IMR-90 (cell line): ENCODE data around the gene ADGRD1. TPM values are rescaled to one million over a fixed set of nuclear protein-coding genes. Genes with fewer than 3 reads are reported as not detected.

ENCODE experiments used
- ATAC-seq: fragments of 200-7000 bp; cut with Tn5 transposase; 2 replicates; pipeline ENCODE4 v1.9.1; 2020; ENCODE audit warnings: low read depth, mild to moderate bottlenecking, moderate library complexity
- BruUV-seq: library from RNA; stranded (reverse); fragments of 400-500 nt; replicated peaks from 2 replicates; lab custom pipeline; 2021; lab: Mats Ljungman, UMichigan
- CTCF ChIA-PET: fragments of 300-600 bp; formaldehyde crosslinking; extraction: SDS; loops from one replicate; lab custom pipeline; 2021; ENCODE audit warnings: antibody characterized with exemption; lab: Yijun Ruan, JAX
- POLR2A ChIA-PET: fragments of 300-600 bp; sonication (Branson Sonifier 250); formaldehyde crosslinking; loops from one replicate; lab custom pipeline; 2022; ENCODE audit warnings: antibody characterized with exemption; ENCODE audit not compliant: unreplicated experiment; lab: Charles Lee
- DNase-seq: peaks from one replicate; pipeline ENCODE4 v3.0.0; 2013
- H2AFZ ChIP-seq: replicated peaks from 2 replicates; pipeline ENCODE3; 2013; ENCODE audit warnings: low read length, mild to moderate bottlenecking; ENCODE audit not compliant: poor library complexity
- H2AK5ac ChIP-seq: 2 replicates; pipeline ENCODE4 v1.6.1; 2013; ENCODE audit warnings: low read depth, low read length, inconsistent platforms
- H2AK9ac ChIP-seq: replicated peaks from 2 replicates; pipeline ENCODE3; 2013; ENCODE audit warnings: mild to moderate bottlenecking, low read depth, low read length, moderate library complexity; ENCODE audit not compliant: poor library complexity
- H2BK120ac ChIP-seq: 2 replicates; pipeline ENCODE4 v1.6.1; 2013; ENCODE audit warnings: low read depth, low read length, inconsistent platforms
- H2BK15ac ChIP-seq: 3 replicates; pipeline ENCODE4 v1.6.1; 2013; ENCODE audit warnings: low read depth, low read length, inconsistent platforms
- H2BK20ac ChIP-seq: 2 replicates; pipeline ENCODE4 v1.6.1; 2013; ENCODE audit warnings: low read depth, mild to moderate bottlenecking, inconsistent platforms, low read length, moderate library complexity
- H2BK5ac ChIP-seq: 2 replicates; pipeline ENCODE4 v1.6.1; 2013; ENCODE audit warnings: mild to moderate bottlenecking, low read depth, low read length, inconsistent platforms; ENCODE audit not compliant: poor library complexity, severe bottlenecking
- H3K14ac ChIP-seq: replicated peaks from 2 replicates; pipeline ENCODE4 v1.6.1; 2013; ENCODE audit warnings: low read depth, low read length, inconsistent platforms
- H3K18ac ChIP-seq: 2 replicates; pipeline ENCODE4 v1.6.1; 2013; ENCODE audit warnings: low read depth, low read length, control low read depth
- H3K23ac ChIP-seq: 2 replicates; pipeline ENCODE4 v1.6.1; 2013; ENCODE audit warnings: low read depth, low read length, inconsistent platforms
- H3K27ac ChIP-seq: 2 replicates; pipeline ENCODE4 v1.5.1; 2013; ENCODE audit warnings: mild to moderate bottlenecking, control low read depth, low read length; ENCODE audit not compliant: insufficient read depth
- H3K27me3 ChIP-seq: 2 replicates; pipeline ENCODE4 v1.6.1; 2013; ENCODE audit warnings: low read length; ENCODE audit not compliant: control insufficient read depth, insufficient read depth
- H3K36me3 ChIP-seq: 2 replicates; pipeline ENCODE4 v1.6.1; 2013; ENCODE audit warnings: low read length, mixed read lengths; ENCODE audit not compliant: control insufficient read depth, insufficient read depth
- H3K4ac ChIP-seq: 2 replicates; pipeline ENCODE4 v1.6.1; 2013; ENCODE audit warnings: low read depth, low read length, inconsistent platforms
- H3K4me1 ChIP-seq: 2 replicates; pipeline ENCODE4 v1.6.1; 2013; ENCODE audit warnings: low read length, mixed read lengths; ENCODE audit not compliant: control insufficient read depth, insufficient read depth
- H3K4me2 ChIP-seq: 2 replicates; pipeline ENCODE4 v1.6.1; 2013; ENCODE audit warnings: low read depth, mild to moderate bottlenecking, control low read depth, low read length, moderate library complexity
- H3K4me3 ChIP-seq: 2 replicates; pipeline ENCODE4 v1.5.1; 2013; ENCODE audit warnings: low read depth, mild to moderate bottlenecking, control low read depth, low read length, moderate library complexity; ENCODE audit not compliant: insufficient read depth
- H3K56ac ChIP-seq: 2 replicates; pipeline ENCODE4 v1.6.1; 2013; ENCODE audit warnings: low read length, inconsistent platforms; ENCODE audit not compliant: insufficient read depth; ENCODE audit errors: extremely low read depth
- H3K79me1 ChIP-seq, 2 experiments: 2 replicates each; pipeline ENCODE4 v1.6.1; 2013; ENCODE audit warnings: low read length in 2 of 2, inconsistent platforms in 1 of 2, low read depth in 1 of 2
- H3K9ac ChIP-seq: 2 replicates; pipeline ENCODE4 v1.6.1; 2013; ENCODE audit warnings: low read depth, low read length, control low read depth
- H3K9me1 ChIP-seq: 2 replicates; pipeline ENCODE4 v1.6.1; 2013; ENCODE audit warnings: low read length, inconsistent platforms; ENCODE audit not compliant: insufficient read depth
- H3K9me3 ChIP-seq: 2 replicates; pipeline ENCODE4 v1.6.1; 2013; ENCODE audit warnings: low read length; ENCODE audit not compliant: control insufficient read depth, insufficient read depth
- H4K20me1 ChIP-seq: 2 replicates; pipeline ENCODE4 v1.6.1; 2013; ENCODE audit warnings: low read length, inconsistent platforms; ENCODE audit not compliant: insufficient read depth
- H4K5ac ChIP-seq: 2 replicates; pipeline ENCODE4 v1.6.1; 2013; ENCODE audit warnings: mild to moderate bottlenecking, low read depth, low read length, control low read depth
- H4K8ac ChIP-seq, 2 experiments: 2 replicates each; pipeline ENCODE4 v1.6.1; 2013; ENCODE audit warnings: low read depth in 2 of 2, low read length in 2 of 2, control low read depth in 1 of 2, inconsistent platforms in 1 of 2
- H4K91ac ChIP-seq: 2 replicates; pipeline ENCODE4 v1.6.1; 2013; ENCODE audit warnings: low read depth, low read length, inconsistent platforms; ENCODE audit not compliant: insufficient read depth
- BHLHE40 ChIP-seq: fragments of 150-350 bp; IDR thresholded peaks from 2 replicates; pipeline ENCODE4 v1.6.1; 2016; ENCODE audit warnings: mild to moderate bottlenecking, low read depth, low read length
- CHD1 ChIP-seq: IDR thresholded peaks from 2 replicates; pipeline ENCODE4 v1.6.1; 2012; ENCODE audit warnings: low read depth, low read length, improper control_type of control experiment
- CTCF ChIP-seq: conservative IDR thresholded peaks from 2 replicates; pipeline ENCODE4 v1.5.1; 2012; ENCODE audit warnings: mild to moderate bottlenecking, low read depth, low read length, improper control_type of control experiment
- ELK1 ChIP-seq: fragments of 150-350 bp; IDR thresholded peaks from 2 replicates; pipeline ENCODE4 v1.6.1; 2016; ENCODE audit warnings: low read depth, mild to moderate bottlenecking, low read length, moderate library complexity, borderline replicate concordance
- FOS ChIP-seq: fragments of 150-350 bp; IDR thresholded peaks from 2 replicates; pipeline ENCODE4 v1.6.1; 2016; ENCODE audit warnings: low read depth, low read length
- MAFK ChIP-seq: IDR thresholded peaks from 2 replicates; pipeline ENCODE4 v1.6.1; 2012; ENCODE audit warnings: low read depth, low read length, improper control_type of control experiment
- MAZ ChIP-seq: IDR thresholded peaks from 2 replicates; pipeline ENCODE4 v1.6.1; 2012; ENCODE audit warnings: low read depth, mild to moderate bottlenecking, low read length, improper control_type of control experiment, moderate library complexity, borderline replicate concordance
- MXI1 ChIP-seq: IDR thresholded peaks from 2 replicates; pipeline ENCODE4 v1.6.1; 2012; ENCODE audit warnings: low read depth, mild to moderate bottlenecking, low read length, moderate library complexity, borderline replicate concordance
- NFE2L2 ChIP-seq: fragments of 150-350 bp; IDR thresholded peaks from 2 replicates; pipeline ENCODE4 v1.6.1; 2016; ENCODE audit warnings: low read depth, mild to moderate bottlenecking, low read length
- POLR2A ChIP-seq: IDR thresholded peaks from 2 replicates; pipeline ENCODE4 v1.6.1; 2012; ENCODE audit warnings: mild to moderate bottlenecking, low read depth, low read length
- RAD21 ChIP-seq: IDR thresholded peaks from 2 replicates; pipeline ENCODE4 v1.6.1; 2012; ENCODE audit warnings: low read length, improper control_type of control experiment
- RCOR1 ChIP-seq: IDR thresholded peaks from 2 replicates; pipeline ENCODE4 v1.6.1; 2012; ENCODE audit warnings: mild to moderate bottlenecking, low read length, improper control_type of control experiment; ENCODE audit not compliant: insufficient replicate concordance
- RFX5 ChIP-seq: IDR thresholded peaks from 2 replicates; pipeline ENCODE4 v1.8.0; 2012; ENCODE audit warnings: low read depth, mild to moderate bottlenecking, low read length, moderate library complexity
- SMC3 ChIP-seq: fragments of 150-350 bp; IDR thresholded peaks from 2 replicates; pipeline ENCODE4 v1.6.1; 2016; ENCODE audit warnings: low read depth, mild to moderate bottlenecking, antibody characterized with exemption, low read length, moderate library complexity
- WGBS, 2 experiments: methylation state at CpG; one replicate each; pipeline versions ENCODE4 v1.1.5 to v1.1.7; 2013; ENCODE audit warnings: missing lambda C conversion rate in 2 of 2; ENCODE audit not compliant: insufficient read length in 1 of 2; ENCODE audit errors: extremely low coverage in 2 of 2; 5-methylcytosine and 5-hydroxymethylcytosine counted together
- dilution Hi-C: fragments of 300-500 bp; cut with HindIII; formaldehyde crosslinking; loops from one replicate; pipeline ENCODE4 v1.14.3; 2018; ENCODE audit warnings: low sequenced_read_pairs; ENCODE audit not compliant: unreplicated experiment
- in situ Hi-C: fragments of 300-500 bp; cut with MboI; formaldehyde crosslinking; loops from 3 replicates; pipeline ENCODE4 v1.14.3; 2019; ENCODE audit warnings: low sequenced_read_pairs, inconsistent platforms, mixed read lengths
- intact Hi-C: fragments of 100-400 bp; cut with micrococcal nuclease; formaldehyde crosslinking; loops from 2 replicates; pipeline ENCODE4 v1.10.0; 2022
- polyA plus RNA-seq, 3 experiments: library from polyadenylated mRNA; depleted of rRNA; stranded (reverse); fragments of >200 nt; gene quantifications; 2 replicates each; pipeline ENCODE4 v1.2.3, GENCODE V29; 2012; ENCODE audit warnings: low replicate concordance in 1 of 3
- total RNA-seq: library from RNA; depleted of rRNA; stranded (reverse); fragments of >200 nt; gene quantifications from 2 replicates; pipeline ENCODE4 v1.2.3, GENCODE V29; 2012
- TF ChIP-seq, protein P1 (sequence below): fragments of 150-350 bp; IDR thresholded peaks from 2 replicates; pipeline ENCODE4 v1.6.1; 2017; ENCODE audit warnings: mild to moderate bottlenecking, antibody characterized with exemption, low read length, low read depth

Gene ADGRD1
- total and polyA plus RNA-seq, 2 of the 4 experiments (the other 2 are of a cell fraction) = not detected

- H2BK15ac ChIP-seq = no peak overlapping the region
- no peak overlapping the region for H3K4me2 ChIP-seq
- no peak overlapping the region for H3K23ac ChIP-seq
- no peak overlapping the region for H3K18ac ChIP-seq
- peaks cover 35% of the 10 kb centered on the region for H3K9me3 ChIP-seq
- no peak overlapping the region for H2BK20ac ChIP-seq
- no peaks in the 10 kb centered on the region for H3K79me1 ChIP-seq
- H3K27me3 ChIP-seq = no peaks in the 10 kb centered on the region
- no peaks in the 10 kb centered on the region for H3K36me3 ChIP-seq
- H3K14ac ChIP-seq = no peak overlapping the region
- no TSS peak for BruUV-seq
- no peak overlapping the region for H4K8ac ChIP-seq
- no peak overlapping the region for H3K4me3 ChIP-seq
- intact Hi-C loops (no loop called here), in situ Hi-C loops (loop anchor here (25.0 kb wide), 1 partner anchor 720 kb away; the partner anchor contains the start of gene MMP17), dilution Hi-C loops (no loop called here)
- H2AK9ac ChIP-seq = no peak overlapping the region
- H2BK5ac ChIP-seq = no peak overlapping the region
- H4K20me1 ChIP-seq = no peaks in the 10 kb centered on the region
- H3K27ac ChIP-seq = no peak overlapping the region
- no peak overlapping the region for H2AK5ac ChIP-seq
- no peak overlapping the region for H2BK120ac ChIP-seq
- ChIA-PET POLR2A (no interaction called here), CTCF (no interaction called here)
- H3K56ac ChIP-seq = no peak overlapping the region
- no peaks in the 10 kb centered on the region for H3K9me1 ChIP-seq
- no peak overlapping the region for H3K9ac ChIP-seq
- H2AFZ ChIP-seq = no peak overlapping the region
- 25% methylated on average over 1 of the region's 7 CpGs; no CpG with 5 or more reads in 1 of the 2 experiments for WGBS, 2 experiments
- H3K4me1 ChIP-seq = no peaks in the 10 kb centered on the region
- H4K5ac ChIP-seq = no peak overlapping the region
- no peak for ATAC-seq
- no peak overlapping the region for H4K91ac ChIP-seq
- DNase-seq = no peak
- H3K4ac ChIP-seq = no peak overlapping the region
- TF ChIP-seq MAZ = no peak
- TF ChIP-seq MAFK = no peak
- TF ChIP-seq CHD1 = no peak
- no peak for TF ChIP-seq POLR2A
- TF ChIP-seq BHLHE40 = no peak
- TF ChIP-seq RFX5 = no peak
- no peak for TF ChIP-seq NFE2L2
- no peak for TF ChIP-seq FOS
- no peak for TF ChIP-seq CTCF
- TF ChIP-seq SMC3 = no peak
- TF ChIP-seq, protein P1, sequence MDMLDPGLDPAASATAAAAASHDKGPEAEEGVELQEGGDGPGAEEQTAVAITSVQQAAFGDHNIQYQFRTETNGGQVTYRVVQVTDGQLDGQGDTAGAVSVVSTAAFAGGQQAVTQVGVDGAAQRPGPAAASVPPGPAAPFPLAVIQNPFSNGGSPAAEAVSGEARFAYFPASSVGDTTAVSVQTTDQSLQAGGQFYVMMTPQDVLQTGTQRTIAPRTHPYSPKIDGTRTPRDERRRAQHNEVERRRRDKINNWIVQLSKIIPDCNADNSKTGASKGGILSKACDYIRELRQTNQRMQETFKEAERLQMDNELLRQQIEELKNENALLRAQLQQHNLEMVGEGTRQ = no peak
- no peak for TF ChIP-seq ELK1
- TF ChIP-seq RAD21 = no peak
- TF ChIP-seq MXI1 = no peak
- TF ChIP-seq RCOR1 = no peak
These were observed 163.9 kb downstream of the ADGRD1 start for GRCh38 chr12:131117438-131118245.
